H1 (cell line): Measurements from ENCODE around the gene KLK6. TPM values are rescaled to one million over a fixed set of nuclear protein-coding genes. Genes with fewer than 3 reads are reported as not detected.
A peak's percentile ranks its signal among the peaks of the same experiment; 100 is the strongest.

ENCODE experiments used
- CTCF ChIA-PET: fragments of 300-600 bp; sonication (Branson Sonifier 250); formaldehyde crosslinking; loops from one replicate; lab custom pipeline; 2021; ENCODE audit not compliant: partially characterized antibody; lab: Charles Lee
- POLR2A ChIA-PET: fragments of 300-600 bp; sonication (Branson Sonifier 250); formaldehyde crosslinking; loops from one replicate; lab custom pipeline; 2021; ENCODE audit warnings: inconsistent platforms; ENCODE audit not compliant: partially characterized antibody; lab: Charles Lee
- DNase-seq, 2 experiments: peaks; one replicate each; pipeline versions ENCODE4 v3.0.0 to v3.0.0-alpha.2; 2010 to 2022; ENCODE audit warnings: low spot score in 2 of 2, low read depth in 1 of 2, mixed read lengths in 1 of 2
- FAIRE-seq: peaks from 2 replicates; lab custom pipeline; 2011; peaks lifted over from hg19 to GRCh38; lab: Jason Lieb, UNC
- H2AFZ ChIP-seq: 2 replicates; pipeline ENCODE4 v1.8.1; 2012; ENCODE audit warnings: low read length, inconsistent platforms
- H2AK5ac ChIP-seq: 2 replicates; pipeline ENCODE4 v1.6.1; 2013; ENCODE audit warnings: low read depth, low read length
- H2BK120ac ChIP-seq: replicated peaks from 2 replicates; pipeline ENCODE3; 2013; ENCODE audit warnings: low read depth, low read length, inconsistent platforms
- H2BK12ac ChIP-seq: 2 replicates; pipeline ENCODE4 v1.6.1; 2013; ENCODE audit warnings: low read depth, low read length
- H2BK15ac ChIP-seq: 2 replicates; pipeline ENCODE4 v1.6.1; 2013; ENCODE audit warnings: low read length
- H2BK20ac ChIP-seq: 2 replicates; pipeline ENCODE4 v1.6.1; 2013; ENCODE audit warnings: low read length
- H2BK5ac ChIP-seq: 2 replicates; pipeline ENCODE4 v1.6.1; 2013; ENCODE audit warnings: low read depth, low read length
- H3K14ac ChIP-seq: 2 replicates; pipeline ENCODE4 v1.6.1; 2013; ENCODE audit warnings: inconsistent platforms; ENCODE audit not compliant: insufficient read length
- H3K18ac ChIP-seq: 2 replicates; pipeline ENCODE4 v1.6.1; 2013; ENCODE audit warnings: low read length; ENCODE audit errors: extremely low read depth
- H3K23ac ChIP-seq: 2 replicates; pipeline ENCODE4 v1.6.1; 2013; ENCODE audit warnings: inconsistent platforms; ENCODE audit not compliant: insufficient read length
- H3K23me2 ChIP-seq: 2 replicates; pipeline ENCODE4 v1.6.1; 2013; ENCODE audit warnings: low read depth, low read length
- H3K27ac ChIP-seq: 2 replicates; pipeline ENCODE4 v1.6.1; 2011; ENCODE audit warnings: low read depth, low read length, inconsistent platforms
- H3K27me3 ChIP-seq, 4 experiments: replicated peaks in 1 of 4; 1 replicate in 1 of 4; 2 replicates in 3 of 4; pipeline versions ENCODE4 v1.6.1 to v1.8.1; 2011 to 2013; ENCODE audit warnings: low read length in 3 of 4, mild to moderate bottlenecking in 3 of 4, inconsistent platforms in 2 of 4, mixed read lengths in 2 of 4, moderate library complexity in 1 of 4; ENCODE audit not compliant: control insufficient read depth in 3 of 4, insufficient read depth in 3 of 4; ENCODE audit errors: extremely low read depth in 1 of 4
- H3K36me3 ChIP-seq, 4 experiments: 2 replicates each; pipeline versions ENCODE4 v1.6.1 to v1.8.1; 2011 to 2013; ENCODE audit warnings: mild to moderate bottlenecking in 4 of 4, low read length in 3 of 4, moderate library complexity in 2 of 4, control low read depth in 1 of 4, inconsistent platforms in 1 of 4; ENCODE audit not compliant: insufficient read depth in 4 of 4, control insufficient read depth in 2 of 4
- H3K4ac ChIP-seq: replicated peaks from 2 replicates; pipeline ENCODE3; 2013; ENCODE audit warnings: low read length, low read depth, mixed read lengths, inconsistent platforms; ENCODE audit not compliant: insufficient read length
- H3K4me1 ChIP-seq, 4 experiments: replicated peaks in 1 of 4; 1 replicate in 1 of 4; 2 replicates in 3 of 4; pipeline versions ENCODE4 v1.6.1 to v1.8.1; 2011 to 2013; ENCODE audit warnings: low read length in 3 of 4, inconsistent platforms in 2 of 4, mixed read lengths in 1 of 4; ENCODE audit not compliant: insufficient read depth in 4 of 4, control insufficient read depth in 3 of 4
- H3K4me2 ChIP-seq, 2 experiments: 2 replicates each; pipeline versions ENCODE4 v1.6.1 to v1.8.1; 2011 to 2013; ENCODE audit warnings: low read depth in 2 of 2, low read length in 2 of 2, control low read depth in 1 of 2, inconsistent platforms in 1 of 2, mild to moderate bottlenecking in 1 of 2; ENCODE audit not compliant: insufficient read depth in 1 of 2
- H3K4me3 ChIP-seq, 4 experiments: fragments of 200-600, 300-600 bp in 1 of 4; sonication (generic), shearing (Covaris generic), sonication (Bioruptor Twin) in 1 of 4; 2 replicates each; pipeline versions ENCODE4 v1.5.1 to v1.8.1; 2011 to 2016; ENCODE audit warnings: low read length in 4 of 4, low read depth in 3 of 4, control low read depth in 2 of 4, inconsistent platforms in 2 of 4, mild to moderate bottlenecking in 2 of 4, mixed read lengths in 1 of 4, moderate library complexity in 1 of 4; ENCODE audit not compliant: insufficient read depth in 2 of 4; ENCODE audit errors: extremely low read depth in 1 of 4
- H3K56ac ChIP-seq: replicated peaks from 2 replicates; pipeline ENCODE3; 2013; ENCODE audit warnings: low read depth, mild to moderate bottlenecking, mixed read lengths, low read length, inconsistent platforms; ENCODE audit not compliant: insufficient read length
- H3K79me1 ChIP-seq: 2 replicates; pipeline ENCODE4 v1.6.1; 2013; ENCODE audit warnings: low read depth, low read length, control low read depth
- H3K79me2 ChIP-seq, 2 experiments: 2 replicates each; pipeline versions ENCODE4 v1.6.1 to v1.8.1; 2012 to 2013; ENCODE audit warnings: low read length in 2 of 2, mild to moderate bottlenecking in 2 of 2, inconsistent platforms in 1 of 2; ENCODE audit not compliant: insufficient read depth in 2 of 2, control insufficient read depth in 1 of 2
- H3K9ac ChIP-seq, 4 experiments: replicated peaks in 1 of 4; 1 replicate in 1 of 4; 2 replicates in 3 of 4; pipeline versions ENCODE4 v1.6.1 to v1.8.1; 2011 to 2013; ENCODE audit warnings: low read depth in 3 of 4, low read length in 3 of 4, control low read depth in 2 of 4, mild to moderate bottlenecking in 2 of 4, moderate library complexity in 2 of 4, inconsistent platforms in 1 of 4; ENCODE audit errors: extremely low read depth in 1 of 4
- H3K9me3 ChIP-seq, 2 experiments: 2 replicates each; pipeline versions ENCODE4 v1.6.1 to v1.8.1; 2012 to 2013; ENCODE audit warnings: mild to moderate bottlenecking in 2 of 2, moderate library complexity in 2 of 2, control low read depth in 1 of 2, inconsistent platforms in 1 of 2, low read depth in 1 of 2, low read length in 1 of 2, mixed read lengths in 1 of 2; ENCODE audit not compliant: insufficient read depth in 2 of 2
- H4K20me1 ChIP-seq, 2 experiments: replicated peaks in 1 of 2; 2 replicates each; pipeline versions ENCODE3 to v1.8.1; 2011 to 2013; ENCODE audit warnings: inconsistent platforms in 2 of 2, low read length in 2 of 2, mild to moderate bottlenecking in 1 of 2; ENCODE audit not compliant: insufficient read depth in 2 of 2, control insufficient read depth in 1 of 2
- H4K5ac ChIP-seq: 2 replicates; pipeline ENCODE4 v1.6.1; 2013; ENCODE audit warnings: low read length, low read depth, mixed read lengths, inconsistent platforms; ENCODE audit not compliant: insufficient read length
- H4K8ac ChIP-seq: 2 replicates; pipeline ENCODE4 v1.8.0; 2013; ENCODE audit warnings: mild to moderate bottlenecking, moderate library complexity, low read length, inconsistent platforms; ENCODE audit not compliant: insufficient read depth; ENCODE audit errors: extremely low read depth
- H4K91ac ChIP-seq: replicated peaks from 2 replicates; pipeline ENCODE3; 2013; ENCODE audit warnings: low read length, mixed read lengths, inconsistent platforms; ENCODE audit not compliant: insufficient read length
- MAFK ChIP-seq: IDR thresholded peaks from 2 replicates; pipeline ENCODE4 v1.6.1; 2012; ENCODE audit warnings: low read depth, mild to moderate bottlenecking, improper control_type of control experiment, low read length
- MAX ChIP-seq: IDR thresholded peaks from 2 replicates; pipeline ENCODE4 v1.6.1; 2012; ENCODE audit warnings: inconsistent platforms
- POLR2AphosphoS5 ChIP-seq: IDR thresholded peaks from 2 replicates; pipeline ENCODE4 v1.6.1; 2011; ENCODE audit warnings: low read depth, low read length
- TBP ChIP-seq: IDR thresholded peaks from 2 replicates; pipeline ENCODE4 v1.6.1; 2011; ENCODE audit warnings: low read depth, low read length, improper control_type of control experiment
- WGBS, 2 experiments: shearing (Covaris generic) in 1 of 2; methylation state at CpG; one replicate each; pipeline versions ENCODE4 v1.1.6 to v1.1.7; 2013 to 2015; ENCODE audit warnings: low lambda C conversion rate in 2 of 2, mixed read lengths in 2 of 2, inconsistent platforms in 1 of 2, low coverage in 1 of 2, missing lambda C conversion rate in 1 of 2; ENCODE audit not compliant: insufficient replicate concordance in 2 of 2, insufficient coverage in 1 of 2, insufficient read length in 1 of 2; ENCODE audit errors: extremely low coverage in 1 of 2, missing lambda C conversion rate in 1 of 2; 5-methylcytosine and 5-hydroxymethylcytosine counted together
- polyA plus RNA-seq, 7 experiments: library from polyadenylated mRNA; depleted of rRNA in 3 of 7; stranded (reverse) in 5 of 7; unstranded in 2 of 7; fragments of >200 nt in 5 of 7; fragments of 200-250 nt in 2 of 7; gene quantifications; 1 replicate in 5 of 7; 2 replicates in 1 of 7; 4 replicates in 1 of 7; pipeline versions ENCODE4 v1.2.1 to v1.2.3, GENCODE V29; 2011 to 2013; ENCODE audit warnings: missing spikeins in 2 of 7, mixed read lengths in 2 of 7
- total RNA-seq: library from RNA; stranded (reverse); fragmentation: NEBNext Ultra II Directional; extraction: Animal tissue kit (Norgen Biotek cat#: 25700); gene quantifications from 2 replicates; pipeline ENCODE4 v1.2.1, GENCODE V29; 2021

Gene KLK6
- total and polyA plus RNA-seq, 2 of the 8 experiments (the other 6 are each of a cell fraction or from before 2014, with no cell fraction given): 0.69 to 3.2 TPM

- no peak overlapping the region for H4K5ac ChIP-seq
- no peaks in the 10 kb centered on the region for H3K27me3 ChIP-seq
- H2BK20ac ChIP-seq: no peak overlapping the region
- H3K4me2 ChIP-seq: no peak overlapping the region
- DNase-seq: no peak
- WGBS, 2 experiments: 86% methylated on average over 17 of the region's 19 CpGs; no CpG with 5 or more reads in 1 of the 2 experiments
- H2BK5ac ChIP-seq: no peak overlapping the region
- no peak overlapping the region for H3K4ac ChIP-seq
- H3K4me1 ChIP-seq: no peaks in the 10 kb centered on the region
- TF ChIP-seq MAFK: no peak
- TF ChIP-seq POLR2AphosphoS5: no peak
- TF ChIP-seq TBP: no peak
- no peak for TF ChIP-seq MAX
- H3K27ac ChIP-seq: no peak overlapping the region
- no peak overlapping the region for H4K8ac ChIP-seq
- no peaks in the 10 kb centered on the region for H3K36me3 ChIP-seq
- H3K4me3 ChIP-seq: no peak overlapping the region
- POLR2A ChIA-PET: no interaction called here
- H3K23ac ChIP-seq: no peak overlapping the region
- H3K9me3 ChIP-seq: no peaks in the 10 kb centered on the region
- no peak overlapping the region for H2BK15ac ChIP-seq
- H2AFZ ChIP-seq: no peak overlapping the region
- FAIRE-seq: no peak
- H3K14ac ChIP-seq: no peak overlapping the region
- no peak overlapping the region; the same call in 1 of the 2 replicates for H3K18ac ChIP-seq
- no peaks in the 10 kb centered on the region for H4K20me1 ChIP-seq
- H3K23me2 ChIP-seq: no peaks in the 10 kb centered on the region
- CTCF ChIA-PET: no interaction called here
- H2AK5ac ChIP-seq: no peak overlapping the region
- peak overlapping the region; percentile 54 for H4K91ac ChIP-seq
- H3K79me2 ChIP-seq: no peaks in the 10 kb centered on the region
- no peaks in the 10 kb centered on the region for H3K79me1 ChIP-seq
- H3K9ac ChIP-seq: no peak overlapping the region; a peak in 1 of 7 replicates
- H3K56ac ChIP-seq: no peak overlapping the region
- H2BK120ac ChIP-seq: no peak overlapping the region
- no peak overlapping the region for H2BK12ac ChIP-seq
Observed at GRCh38 chr19:51009061-51009891, 39.9 kb upstream of the KLK6 start.
